Endothelial cell of hepatic sinusoid (primary cell): Measurements from ENCODE around the gene PNKP.

ENCODE experiments used
- in situ Hi-C: cut with HindIII; loops from 2 replicates; pipeline ENCODE4 v1.10.0; 2017; ENCODE audit warnings: low sequenced_read_pairs

The PNKP gene

GRCh38 chr19:49824662-49825061 lies 42.7 kb downstream of the PNKP start:
- in situ Hi-C loops: loop anchor here (5.0 kb wide), 1 partner anchor 82 kb away; no protein-coding TSS in a partner anchor

GRCh38 chr19:49823472-49823871 lies 43.9 kb downstream of the PNKP start:
- in situ Hi-C loops: loop anchor here (5.0 kb wide), 1 partner anchor 81 kb away; no protein-coding TSS in a partner anchor

GRCh38 chr19:49820125-49820524 lies 47.3 kb downstream of the PNKP start:
- in situ Hi-C loops: loop anchor here (5.0 kb wide), 1 partner anchor 78 kb away; no protein-coding TSS in a partner anchor

GRCh38 chr19:49819452-49820115 lies 47.8 kb downstream of the PNKP start:
- in situ Hi-C loops: loop anchor here (5.0 kb wide), 1 partner anchor 77 kb away; no protein-coding TSS in a partner anchor

DNA sequence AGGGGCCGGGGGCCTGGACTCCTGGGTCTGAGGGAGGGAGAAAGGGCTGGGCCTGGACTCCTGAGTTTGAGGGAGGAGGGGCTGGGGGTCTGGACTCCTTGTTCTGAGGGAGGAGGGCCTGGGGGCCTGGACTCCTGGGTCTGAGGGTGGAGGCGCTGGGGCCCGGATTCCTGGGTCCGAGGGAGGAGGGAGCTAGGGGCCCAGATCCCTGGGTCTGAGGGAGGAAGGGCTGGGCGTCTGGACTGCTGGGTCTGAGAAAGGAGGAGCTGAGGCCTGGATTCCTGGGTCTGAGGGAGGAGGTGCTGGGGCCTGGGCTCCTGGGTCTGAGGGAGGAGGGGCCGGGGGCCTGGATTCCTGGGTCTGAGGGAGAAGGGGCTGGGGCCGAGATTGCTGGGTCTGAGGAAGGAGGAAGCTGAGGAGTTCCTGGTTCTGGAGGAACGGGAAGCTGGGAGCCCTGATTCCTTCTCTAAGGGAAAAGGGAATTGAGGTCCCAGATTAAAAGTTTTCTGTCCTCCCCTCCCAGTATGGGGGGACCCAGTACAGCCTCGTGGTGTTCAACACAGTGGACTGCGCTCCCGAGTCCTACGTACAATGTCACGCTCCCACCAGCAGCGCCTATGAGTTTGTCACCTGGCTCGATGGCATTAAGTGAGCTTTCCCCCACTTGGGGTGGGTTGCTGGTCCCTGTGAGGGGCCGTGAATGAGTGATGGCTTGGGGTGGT lies 48.6 kb downstream of the PNKP start:
- in situ Hi-C loops: no loop called here

DNA sequence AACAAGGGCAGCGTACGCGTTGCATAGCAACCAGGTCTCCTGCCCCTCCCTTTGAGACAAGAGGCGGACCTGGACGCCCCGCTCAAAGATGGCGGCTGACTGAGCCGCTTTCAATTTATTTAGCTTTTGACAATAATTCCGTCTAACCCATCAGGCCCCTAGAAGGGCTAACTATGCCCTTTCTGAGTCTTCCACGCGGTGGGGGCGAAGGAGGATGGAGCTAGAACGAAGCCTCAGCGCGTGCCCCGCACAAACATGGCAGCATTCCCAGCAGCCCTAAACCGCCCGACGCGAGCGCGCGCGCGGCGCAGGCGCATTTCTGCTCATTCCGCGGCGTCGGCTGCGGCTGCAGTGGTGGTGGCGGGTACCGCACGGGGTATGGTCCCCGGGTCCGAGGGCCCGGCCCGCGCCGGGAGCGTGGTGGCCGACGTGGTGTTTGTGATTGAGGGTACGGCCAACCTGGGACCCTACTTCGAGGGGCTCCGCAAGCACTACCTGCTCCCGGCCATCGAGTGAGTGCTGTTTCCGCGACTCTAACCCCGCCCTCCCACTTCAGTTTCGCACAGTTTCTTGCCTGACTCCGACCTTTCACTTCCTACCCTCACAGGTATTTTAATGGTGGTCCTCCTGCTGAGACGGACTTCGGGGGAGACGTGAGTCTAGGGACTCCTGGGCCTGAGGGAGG lies 49.3 kb downstream of the PNKP start, which contains the start of gene MED25:
MED25 (plus strand) TSS at position 326 of the 685 bp plus-strand sequence; CDS start at position 379, 53 bp downstream.
- in situ Hi-C loops: no loop called here

DNA sequence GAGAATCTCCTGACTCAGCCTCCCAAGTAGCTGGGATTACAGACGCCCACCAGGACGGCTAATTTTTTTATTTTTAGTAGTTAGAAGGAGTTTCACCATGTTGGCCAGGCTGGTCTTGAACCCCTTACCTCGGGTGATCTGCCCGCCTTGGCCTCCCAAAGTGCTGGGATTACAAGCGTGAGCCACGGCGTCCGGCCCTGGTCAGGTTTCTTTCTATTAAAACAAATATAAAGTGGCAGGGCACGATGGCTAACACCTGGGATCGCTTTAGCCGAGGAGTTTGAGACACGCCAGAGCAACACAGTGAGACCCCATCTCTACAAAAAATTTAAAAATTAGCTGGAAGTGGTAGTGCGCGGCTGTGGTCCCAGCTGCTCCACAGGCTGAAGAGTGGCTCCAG lies 50.8 kb downstream of the PNKP start:
- in situ Hi-C loops: no loop called here

GRCh38 chr19:49814010-49814409 lies 53.4 kb downstream of the PNKP start:
- in situ Hi-C loops: no loop called here

DNA sequence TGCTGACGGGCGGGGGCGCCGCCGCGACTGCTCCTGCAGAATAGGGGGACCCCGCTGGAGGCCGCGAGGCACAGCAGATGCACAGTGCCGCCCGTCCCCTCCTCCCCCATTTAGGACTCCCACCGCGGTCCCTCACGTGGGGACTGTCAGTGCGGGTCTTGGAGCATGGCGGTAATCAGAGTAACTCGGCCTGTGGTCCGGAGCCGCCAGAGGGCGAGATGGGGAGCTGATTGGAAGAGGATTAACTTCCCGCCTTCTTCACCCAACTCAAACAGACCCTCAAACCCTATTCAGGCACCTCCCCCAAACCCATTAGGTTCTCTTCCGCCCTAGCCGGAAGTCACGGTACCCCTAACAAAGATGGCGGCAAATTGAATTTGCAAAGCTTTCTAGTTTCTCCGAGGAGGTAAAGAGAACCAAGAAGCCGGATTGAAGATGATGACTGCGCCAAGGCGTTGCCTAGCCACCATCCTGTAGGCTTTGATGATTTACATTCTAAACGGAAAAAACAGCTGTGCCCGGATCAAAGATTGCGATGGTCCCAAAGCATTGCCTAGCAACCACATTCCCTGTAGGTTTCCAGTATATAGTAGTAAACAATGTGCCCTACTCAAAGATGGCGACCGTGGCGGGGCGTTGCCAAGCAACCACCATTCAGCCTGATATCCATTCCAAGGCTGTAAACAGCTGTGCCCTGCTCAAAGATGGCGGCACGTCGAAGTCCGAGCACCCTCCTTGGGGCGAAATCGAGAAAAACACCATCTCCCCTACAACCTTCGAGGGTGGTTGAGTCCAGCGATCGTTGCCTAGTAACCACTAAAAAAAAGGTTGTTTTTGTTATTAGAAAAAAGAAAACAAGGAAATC lies 54.1 kb downstream of the PNKP start, which contains the start of gene FUZ:
FUZ (minus strand) TSS at position 296 of the 865 bp plus-strand sequence; CDS start at position 110, 186 bp downstream.
- in situ Hi-C loops: no loop called here

DNA sequence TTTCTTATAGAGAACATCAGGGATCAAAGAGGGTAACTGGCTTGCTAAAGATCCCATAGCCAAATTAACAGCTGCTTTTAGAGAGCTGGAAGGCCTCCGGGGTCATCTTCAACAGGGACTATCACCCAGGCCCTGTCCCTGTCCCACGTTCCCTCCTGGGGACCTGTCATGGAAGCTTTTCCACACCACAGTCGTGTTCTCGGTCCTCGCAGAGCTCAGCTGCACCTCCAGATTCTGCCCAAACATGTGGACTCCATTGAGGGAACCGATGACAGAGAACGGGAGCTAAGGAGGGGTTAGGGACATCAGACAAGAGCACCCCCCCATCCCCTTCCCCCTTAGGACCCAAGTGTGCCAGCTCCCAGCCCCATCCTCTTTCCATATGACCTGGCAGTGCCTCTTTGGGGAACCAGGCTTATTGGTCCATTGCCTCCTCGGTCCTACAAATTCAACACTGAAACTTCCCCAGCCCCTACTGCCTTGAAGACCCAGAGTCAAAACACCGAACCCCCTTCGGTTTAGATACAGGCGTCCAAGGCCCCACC lies 54.9 kb downstream of the PNKP start:
- in situ Hi-C loops: no loop called here

DNA sequence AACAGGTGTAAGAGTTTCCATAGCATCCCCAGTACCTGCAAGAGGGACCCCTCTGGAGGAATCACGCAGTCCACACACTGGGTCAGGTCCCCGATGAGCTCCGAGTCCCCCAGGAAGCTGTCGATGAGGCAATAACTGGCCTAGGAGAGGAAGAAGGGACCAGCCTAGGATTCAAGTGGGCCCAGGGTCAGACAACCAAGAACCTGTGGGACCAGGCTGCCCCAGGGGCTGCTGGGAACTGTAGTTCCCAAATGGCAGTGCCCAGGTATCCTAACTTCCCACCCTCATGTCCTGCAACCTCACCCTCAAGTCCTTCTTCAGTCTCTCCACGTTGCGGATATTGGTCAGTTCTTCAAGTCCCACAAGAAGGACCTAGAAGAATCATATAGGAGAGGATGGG lies 56.0 kb downstream of the PNKP start:
- in situ Hi-C loops: no loop called here
